Measurements from ENCODE around the gene DPH1. TPM values are rescaled to one million over a fixed set of nuclear protein-coding genes. Genes with fewer than 3 reads are reported as not detected.

The DPH1 gene
- total RNA-seq, 6 donors from 2014 or later = 28.8 to 129 (median 45.1) TPM

DNA sequence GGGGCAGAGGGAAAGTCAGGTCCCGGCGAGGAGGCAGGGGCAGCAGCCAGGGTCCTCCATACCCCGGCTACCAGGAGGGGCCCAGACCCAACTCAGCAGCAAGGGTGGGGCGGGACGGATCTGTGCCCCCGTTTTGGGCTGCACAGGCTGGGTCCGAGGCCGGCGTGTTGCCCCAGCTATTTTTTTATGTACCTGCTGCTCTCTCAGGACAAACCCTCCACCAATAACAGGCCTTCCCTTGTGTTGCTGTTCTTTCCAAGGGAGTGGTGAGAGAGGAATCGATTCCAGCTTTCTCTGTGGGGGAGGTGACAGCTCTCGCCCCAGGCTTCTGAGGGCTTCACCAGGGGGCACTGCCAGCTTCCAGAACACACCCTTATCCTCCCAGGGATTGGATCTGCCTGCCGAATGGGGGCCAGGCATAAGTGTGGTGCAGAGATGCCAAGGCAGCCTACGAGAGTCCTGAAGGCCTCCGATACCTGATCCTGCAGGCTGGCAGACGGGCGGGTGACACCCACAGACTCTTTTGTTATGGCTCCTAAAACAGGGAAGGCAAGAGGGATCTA, 27.1 kb upstream of the DPH1 start:
- H3K27ac ChIP-seq = no peak overlapping the region
- 77 to 85% methylated on average over 14 to 16 of the region's 16 CpGs for WGBS, 2 donors
- TF ChIP-seq EP300 (IDR thresholded peaks at IDR 0.05) = no peak
- TF ChIP-seq POLR2AphosphoS5 (IDR thresholded peaks at IDR 0.05) = no peak
- TF ChIP-seq, protein P1, sequence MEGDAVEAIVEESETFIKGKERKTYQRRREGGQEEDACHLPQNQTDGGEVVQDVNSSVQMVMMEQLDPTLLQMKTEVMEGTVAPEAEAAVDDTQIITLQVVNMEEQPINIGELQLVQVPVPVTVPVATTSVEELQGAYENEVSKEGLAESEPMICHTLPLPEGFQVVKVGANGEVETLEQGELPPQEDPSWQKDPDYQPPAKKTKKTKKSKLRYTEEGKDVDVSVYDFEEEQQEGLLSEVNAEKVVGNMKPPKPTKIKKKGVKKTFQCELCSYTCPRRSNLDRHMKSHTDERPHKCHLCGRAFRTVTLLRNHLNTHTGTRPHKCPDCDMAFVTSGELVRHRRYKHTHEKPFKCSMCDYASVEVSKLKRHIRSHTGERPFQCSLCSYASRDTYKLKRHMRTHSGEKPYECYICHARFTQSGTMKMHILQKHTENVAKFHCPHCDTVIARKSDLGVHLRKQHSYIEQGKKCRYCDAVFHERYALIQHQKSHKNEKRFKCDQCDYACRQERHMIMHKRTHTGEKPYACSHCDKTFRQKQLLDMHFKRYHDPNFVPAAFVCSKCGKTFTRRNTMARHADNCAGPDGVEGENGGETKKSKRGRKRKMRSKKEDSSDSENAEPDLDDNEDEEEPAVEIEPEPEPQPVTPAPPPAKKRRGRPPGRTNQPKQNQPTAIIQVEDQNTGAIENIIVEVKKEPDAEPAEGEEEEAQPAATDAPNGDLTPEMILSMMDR (IDR thresholded peaks at IDR 0.05) = no peak
- TF ChIP-seq POLR2A (IDR thresholded peaks at IDR 0.05) = no peak

GRCh38 chr17:2003525-2003924, 26.4 kb upstream of the DPH1 start:
- H3K27me3 ChIP-seq = peaks cover 0 to 1% (median 0%) of the 10 kb centered on the region in 4 donors
- H3K27ac ChIP-seq = no peak overlapping the region
- 87 to 97% methylated on average over 8 to 13 of the region's 13 CpGs for WGBS, 2 donors
- peaks cover 15 to 22% (median 17%) of the 10 kb centered on the region in 4 donors for H3K4me1 ChIP-seq
- no peak overlapping the region for H3K4me3 ChIP-seq
- ATAC-seq (ENCODE audit: low FRiP score in 2 of 2) (no peak), DNase-seq (peak in 1 of 2 donors; percentile 70)
- H3K36me3 ChIP-seq = no peaks in the 10 kb centered on the region
- H3K9me3 ChIP-seq = no peaks in the 10 kb centered on the region
- TF ChIP-seq POLR2AphosphoS5 (IDR thresholded peaks at IDR 0.05) (no peak), EP300 (IDR thresholded peaks at IDR 0.05) (no peak), POLR2A (IDR thresholded peaks at IDR 0.05) (no peak)
- TF ChIP-seq, protein P1 (IDR thresholded peaks at IDR 0.05) = no peak

More for the DNA sequence above, 27.1 kb upstream of the DPH1 start:
- Histone ChIP-seq H3K4me1 (peaks cover 22 to 28% (median 23%) of the 10 kb centered on the region in 4 donors), H3K36me3 (no peaks in the 10 kb centered on the region), H3K4me3 (no peak overlapping the region), H3K9me3 (no peaks in the 10 kb centered on the region), H3K27me3 (peaks cover 0 to 6% (median 0%) of the 10 kb centered on the region in 4 donors)
- DNase-seq = no peak
- ATAC-seq (ENCODE audit: low FRiP score in 2 of 2) = no peak

GRCh38 chr17:2004435-2004952, 25.5 kb upstream of the DPH1 start:
- H3K4me3 ChIP-seq = no peak overlapping the region
- ATAC-seq (ENCODE audit: low FRiP score in 2 of 2) = no peak
- H3K9me3 ChIP-seq = no peaks in the 10 kb centered on the region
- peaks cover 8 to 12% (median 9%) of the 10 kb centered on the region in 4 donors for H3K4me1 ChIP-seq
- TF ChIP-seq POLR2A (IDR thresholded peaks at IDR 0.05) (no peak), POLR2AphosphoS5 (IDR thresholded peaks at IDR 0.05) (no peak), EP300 (IDR thresholded peaks at IDR 0.05) (no peak)
- TF ChIP-seq, protein P1 (IDR thresholded peaks at IDR 0.05) = no peak
- H3K27me3 ChIP-seq = no peaks in the 10 kb centered on the region
- H3K27ac ChIP-seq = no peak overlapping the region
- H3K36me3 ChIP-seq = no peaks in the 10 kb centered on the region
- no peak for DNase-seq
- WGBS, 2 donors = 82 to 83% methylated on average over 11 to 12 of the region's 12 CpGs

GRCh38 chr17:2008332-2009126, 21.4 kb upstream of the DPH1 start:
- TF ChIP-seq POLR2A (IDR thresholded peaks at IDR 0.05) (no peak), EP300 (IDR thresholded peaks at IDR 0.05) (no peak), POLR2AphosphoS5 (IDR thresholded peaks at IDR 0.05) (no peak)
- TF ChIP-seq, protein P1 (IDR thresholded peaks at IDR 0.05) = no peak
- Histone ChIP-seq H3K9me3 (no peaks in the 10 kb centered on the region), H3K4me1 (peaks cover 10 to 18% (median 12%) of the 10 kb centered on the region in 4 donors), H3K27me3 (no peaks in the 10 kb centered on the region), H3K27ac (no peak overlapping the region), H3K4me3 (no peak overlapping the region), H3K36me3 (no peaks in the 10 kb centered on the region)
- WGBS, 2 donors = 79 to 88% methylated on average over 15 of the region's 15 CpGs
- DNase-seq (no peak), ATAC-seq (ENCODE audit: low FRiP score in 2 of 2) (no peak)
